Left lung (tissue), 10 donors: ENCODE data around the gene RREB1. TPM values are rescaled to one million over a fixed set of nuclear protein-coding genes. Genes with fewer than 3 reads are reported as not detected.
A peak's percentile ranks its signal among the peaks of the same experiment; 100 is the strongest.

Experiments used
- ATAC-seq: fragments of 200-7000 bp; cut with Tn5 transposase; one replicate; pipeline ENCODE4 v1.9.1; 2020; ENCODE audit warnings: moderate library complexity
- DNase-seq, 4 donors: peaks; one replicate each; pipeline ENCODE4 v3.0.0-alpha.2; 2013 to 2020
- H3K27ac ChIP-seq, 2 donors: fragments of 200-600 bp; sonication (generic) in 1 of 2; one replicate each; pipeline versions ENCODE4 v1.5.0 to v1.8.0; 2020 to 2021
- H3K27me3 ChIP-seq, 2 donors: fragments of 200-600 bp; sonication (generic) in 1 of 2; one replicate each; pipeline versions ENCODE4 v1.5.0 to v1.8.0; 2020 to 2021
- H3K36me3 ChIP-seq, 2 donors: fragments of 200-600 bp; sonication (generic) in 1 of 2; one replicate each; pipeline versions ENCODE4 v1.5.0 to v1.8.0; 2020 to 2021
- H3K4me1 ChIP-seq, 2 donors: fragments of 200-600 bp; one replicate each; pipeline ENCODE4 v1.8.0; 2021
- H3K4me3 ChIP-seq, 2 donors: fragments of 200-600 bp; sonication (generic) in 1 of 2; one replicate each; pipeline versions ENCODE4 v1.5.0 to v1.8.0; 2020 to 2021; ENCODE audit warnings: mild to moderate bottlenecking in 1 of 2
- H3K9me3 ChIP-seq, 2 donors: fragments of 200-600 bp; sonication (generic) in 1 of 2; one replicate each; pipeline versions ENCODE4 v1.5.0 to v1.8.0; 2020 to 2021
- intact Hi-C, 2 donors: fragments of 100-400 bp; cut with DNase I; formaldehyde crosslinking; loops; one replicate each; pipeline versions ENCODE4 v1.11.2 to v1.14.2; 2022
- polyA plus RNA-seq, 6 donors: library from polyadenylated mRNA; unstranded; fragments of 120-200 nt; gene quantifications; one replicate each; pipeline ENCODE4 v1.2.1, GENCODE V29; 2013; ENCODE audit not compliant: insufficient read length in 6 of 6
- total RNA-seq, 2 donors: library from RNA; stranded (reverse); fragmentation: NEBNext Ultra II Directional; extraction: Animal tissue kit (Norgen Biotek cat#: 25700); gene quantifications; one replicate each; pipeline ENCODE4 v1.2.1, GENCODE V29; 2021
- TF ChIP-seq, protein P1 (sequence below), 2 donors: fragments of 200-600 bp; sonication (generic) in 1 of 2; IDR thresholded peaks; one replicate each; pipeline versions ENCODE4 v1.5.0 to v1.8.0; 2021; ENCODE audit warnings: antibody characterized with exemption in 2 of 2
- donor health status: DM: no; HTN: yes; CAD: no.
- donor health status: DM: no; HTN: no; CAD: no.

Gene RREB1
- total and polyA plus RNA-seq, 8 donors, result 24.1 to 54.0 (median 27.6) TPM

DNA sequence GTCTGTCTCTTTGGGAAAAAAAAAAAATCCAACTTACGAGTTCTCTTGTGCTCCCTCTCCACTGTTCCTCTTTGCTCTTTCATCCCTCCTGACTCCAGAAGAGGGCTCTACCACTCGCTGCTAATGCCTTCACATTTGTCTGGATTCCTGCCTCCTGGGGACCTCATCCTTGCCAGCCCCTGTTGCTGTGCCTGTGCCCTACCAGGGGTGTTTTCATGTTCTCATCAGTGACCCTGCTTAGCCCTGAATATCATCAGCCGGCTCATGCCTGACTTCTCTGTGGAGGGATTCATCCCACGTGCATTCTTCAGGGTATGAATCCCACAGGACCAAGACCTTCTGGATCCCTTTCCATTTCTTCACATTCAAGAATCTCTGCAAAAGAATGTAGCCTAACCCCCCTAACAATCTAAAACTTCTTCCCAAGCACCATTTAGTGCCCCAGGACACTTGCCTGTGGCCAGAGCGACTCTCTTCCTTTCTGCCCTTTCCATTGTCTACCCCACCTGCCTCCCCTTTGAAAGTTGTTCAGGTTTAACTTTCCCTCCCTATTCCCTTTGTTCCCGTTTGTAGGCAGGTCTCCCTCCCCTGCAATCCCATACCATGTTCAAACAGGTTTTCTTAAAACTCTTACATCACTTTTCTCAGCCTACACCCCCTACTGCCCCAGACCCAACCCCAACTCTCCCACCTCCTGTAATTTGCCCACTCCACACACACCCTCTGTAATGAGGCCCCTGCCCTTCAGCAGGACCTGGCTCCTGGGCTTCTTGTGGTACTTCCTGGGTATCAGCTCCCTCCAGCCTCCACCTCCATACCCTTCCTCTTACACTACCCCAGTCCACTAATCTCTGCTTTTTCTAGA lies 50.2 kb downstream of the RREB1 start:
- Histone ChIP-seq H3K4me1 (peaks cover 36 to 83% of the 10 kb centered on the region in 2 donors), H3K27ac (peak overlapping the region; percentile 25 to 72), H3K4me3 (no peak overlapping the region), H3K36me3 (no peaks in the 10 kb centered on the region), H3K9me3 (no peaks in the 10 kb centered on the region), H3K27me3 (no peaks in the 10 kb centered on the region)
- DNase-seq, result no peak
- ATAC-seq, result peak; percentile 6
- TF ChIP-seq, protein P1, sequence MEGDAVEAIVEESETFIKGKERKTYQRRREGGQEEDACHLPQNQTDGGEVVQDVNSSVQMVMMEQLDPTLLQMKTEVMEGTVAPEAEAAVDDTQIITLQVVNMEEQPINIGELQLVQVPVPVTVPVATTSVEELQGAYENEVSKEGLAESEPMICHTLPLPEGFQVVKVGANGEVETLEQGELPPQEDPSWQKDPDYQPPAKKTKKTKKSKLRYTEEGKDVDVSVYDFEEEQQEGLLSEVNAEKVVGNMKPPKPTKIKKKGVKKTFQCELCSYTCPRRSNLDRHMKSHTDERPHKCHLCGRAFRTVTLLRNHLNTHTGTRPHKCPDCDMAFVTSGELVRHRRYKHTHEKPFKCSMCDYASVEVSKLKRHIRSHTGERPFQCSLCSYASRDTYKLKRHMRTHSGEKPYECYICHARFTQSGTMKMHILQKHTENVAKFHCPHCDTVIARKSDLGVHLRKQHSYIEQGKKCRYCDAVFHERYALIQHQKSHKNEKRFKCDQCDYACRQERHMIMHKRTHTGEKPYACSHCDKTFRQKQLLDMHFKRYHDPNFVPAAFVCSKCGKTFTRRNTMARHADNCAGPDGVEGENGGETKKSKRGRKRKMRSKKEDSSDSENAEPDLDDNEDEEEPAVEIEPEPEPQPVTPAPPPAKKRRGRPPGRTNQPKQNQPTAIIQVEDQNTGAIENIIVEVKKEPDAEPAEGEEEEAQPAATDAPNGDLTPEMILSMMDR (IDR thresholded peaks at IDR 0.05), result no peak
- intact Hi-C loops, result no loop called here

DNA sequence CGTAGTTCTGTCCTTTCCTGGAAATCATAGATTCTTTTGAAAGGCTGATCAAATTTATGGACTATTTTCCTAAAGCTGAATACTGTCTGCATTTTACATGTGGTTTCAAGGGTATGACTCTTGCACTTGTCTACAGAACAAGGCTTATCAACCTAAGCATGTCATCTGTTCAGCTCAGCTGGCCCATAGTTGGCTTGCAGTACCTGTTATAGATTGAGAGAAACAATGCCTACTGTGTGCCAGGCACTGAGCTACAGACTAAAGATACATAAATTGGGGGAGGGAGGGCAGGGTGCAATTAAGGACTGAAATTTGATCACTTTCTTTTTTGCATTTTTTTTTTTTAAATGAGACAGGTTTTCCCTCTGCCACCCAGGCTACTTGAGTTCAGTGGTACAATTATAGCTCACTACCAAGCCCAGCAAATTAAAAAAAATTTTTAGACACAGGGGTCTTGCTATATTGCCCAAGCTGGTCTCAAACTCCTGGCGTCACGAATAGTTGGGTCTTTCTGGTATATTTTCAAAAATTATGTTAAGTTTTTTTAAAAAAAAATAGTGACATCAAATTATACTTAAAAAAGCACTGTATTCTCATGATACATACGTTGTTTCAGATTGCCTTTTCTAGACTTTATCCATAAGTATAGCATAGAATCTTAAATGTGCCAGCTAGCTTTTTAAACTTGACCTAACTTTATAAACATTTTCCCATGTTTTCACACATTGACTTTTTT lies 52.2 kb downstream of the RREB1 start:
- Histone ChIP-seq H3K9me3 (no peaks in the 10 kb centered on the region), H3K27ac (no peak overlapping the region), H3K4me3 (no peak overlapping the region), H3K4me1 (peaks cover 35 to 87% of the 10 kb centered on the region in 2 donors), H3K36me3 (no peaks in the 10 kb centered on the region), H3K27me3 (no peaks in the 10 kb centered on the region)
- intact Hi-C loops, result no loop called here
- TF ChIP-seq, protein P1 (IDR thresholded peaks at IDR 0.05), result no peak
- DNase-seq (no peak), ATAC-seq (no peak)

DNA sequence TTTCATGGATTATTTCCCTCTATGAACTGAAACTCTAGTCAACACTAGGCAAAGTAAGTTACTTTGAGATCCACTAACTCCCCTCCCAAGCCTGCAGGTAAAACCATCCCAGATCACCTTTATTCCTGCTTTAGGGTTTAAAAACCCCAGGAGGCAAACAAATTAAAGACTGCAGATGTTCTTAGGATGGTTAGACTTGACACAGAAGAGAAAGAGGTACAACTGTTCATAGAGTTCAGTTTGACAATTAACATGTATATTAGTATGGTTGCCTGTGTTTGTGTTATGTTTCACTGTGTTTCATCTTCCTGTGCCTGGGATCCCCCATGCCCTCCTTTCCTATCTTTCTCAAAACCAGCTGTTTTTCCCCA lies 53.5 kb downstream of the RREB1 start:
- no peaks in the 10 kb centered on the region for H3K9me3 ChIP-seq
- TF ChIP-seq, protein P1 (IDR thresholded peaks at IDR 0.05), result no peak
- H3K4me3 ChIP-seq, result no peak overlapping the region
- DNase-seq, result no peak
- ATAC-seq, result no peak
- H3K27ac ChIP-seq, result no peak overlapping the region
- H3K4me1 ChIP-seq, result peaks cover 37 to 87% of the 10 kb centered on the region in 2 donors
- intact Hi-C loops, result no loop called here
- H3K27me3 ChIP-seq, result no peaks in the 10 kb centered on the region
- no peaks in the 10 kb centered on the region for H3K36me3 ChIP-seq

DNA sequence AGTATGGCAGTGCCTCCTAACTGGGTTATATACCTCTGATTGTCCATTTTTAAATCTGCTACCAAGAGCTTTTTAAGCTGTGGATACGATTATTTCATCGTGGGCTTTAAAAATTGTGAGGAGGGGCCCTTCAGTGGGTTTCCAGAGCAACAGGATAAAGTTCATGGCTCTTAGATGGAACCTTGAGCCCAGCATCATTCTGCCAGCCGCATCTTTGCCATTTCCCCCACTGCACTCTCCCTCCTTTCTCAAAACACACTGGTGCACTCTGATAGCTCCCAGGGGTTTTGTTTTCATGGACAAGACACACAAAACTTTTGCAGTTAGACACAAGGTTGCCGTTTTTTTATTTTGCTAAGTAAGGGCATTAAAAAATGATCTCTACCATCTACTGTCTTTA lies 54.1 kb downstream of the RREB1 start:
- H3K4me3 ChIP-seq, result no peak overlapping the region
- H3K4me1 ChIP-seq, result peaks cover 31 to 87% of the 10 kb centered on the region in 2 donors
- no peaks in the 10 kb centered on the region for H3K27me3 ChIP-seq

More for the DNA sequence above, 54.1 kb downstream of the RREB1 start:
- Histone ChIP-seq H3K36me3 (no peaks in the 10 kb centered on the region), H3K9me3 (no peaks in the 10 kb centered on the region), H3K27ac (no peak overlapping the region)
- intact Hi-C loops, result no loop called here
- no peak for ATAC-seq
- TF ChIP-seq, protein P1 (IDR thresholded peaks at IDR 0.05), result no peak
- DNase-seq, result no peak
